ENCODE measurements around the gene KAT2A. TPM values are rescaled to one million over a fixed set of nuclear protein-coding genes. Genes with fewer than 3 reads are reported as not detected.

Gene KAT2A
- total and polyA plus RNA-seq, 12 donors, result 16.0 to 671 (median 57.3) TPM

DNA sequence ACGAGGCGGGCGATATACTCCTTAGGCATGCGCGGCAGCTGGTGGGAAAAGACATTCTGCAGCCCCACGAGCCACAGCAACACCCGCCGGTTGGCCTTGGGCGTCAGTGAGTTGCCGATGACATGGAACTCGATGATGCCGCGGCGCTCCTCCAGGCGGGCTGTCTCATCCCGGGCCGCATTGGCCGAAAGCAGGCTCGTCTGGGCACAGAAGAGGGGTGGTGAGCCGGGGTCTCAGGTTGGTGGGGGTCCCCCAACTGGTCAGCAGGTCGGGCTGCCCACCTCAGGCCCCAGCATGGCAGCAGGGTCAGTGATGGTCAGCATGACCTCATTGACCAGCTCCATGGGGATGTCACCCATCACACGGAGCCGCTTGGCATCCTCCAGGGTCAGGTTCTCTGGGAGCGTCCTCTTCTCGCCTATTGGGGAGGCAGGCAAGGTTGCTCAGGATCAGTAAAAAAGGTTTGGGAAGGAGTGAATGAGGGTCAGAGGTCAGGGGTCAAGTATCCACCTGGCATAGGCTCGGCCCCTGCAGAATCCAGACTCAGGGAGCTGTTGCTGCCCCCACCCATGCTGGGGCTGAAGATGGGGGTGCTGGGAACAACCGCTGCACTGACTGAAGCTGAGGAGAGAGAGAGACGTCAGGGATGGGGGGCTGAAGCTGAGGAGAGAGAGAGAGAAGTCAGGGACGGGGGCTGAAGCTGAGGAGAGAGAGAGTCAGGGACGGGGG, 3.6 kb downstream of the KAT2A start:
- peaks cover 0 to 22% of the 10 kb centered on the region in 2 donors for H3K36me3 ChIP-seq (replicated peaks in 1 of 2)
- intact Hi-C loops (cut with DNase I), result loop anchor here in 1 of 2 donors (5.0 kb wide), 2 partner anchors 65 to 90 kb away; partner anchors contain the start of gene KCNH4
- peak in 3 of 7 donors; percentile 50 to 54 (median 54) for DNase-seq
- H3K27me3 ChIP-seq, result no peaks in the 10 kb centered on the region
- WGBS, 4 donors, result 71 to 79% (median 74%) methylated on average over 14 to 30 of the region's 30 CpGs
- H3K4me3 ChIP-seq, result no peak overlapping the region
- H3K9me3 ChIP-seq (replicated peaks in 1 of 3), result no peaks in the 10 kb centered on the region
- H3K4me1 ChIP-seq (replicated peaks in 1 of 2), result peaks cover 23 to 33% of the 10 kb centered on the region in 2 donors
- TF ChIP-seq, protein P1, sequence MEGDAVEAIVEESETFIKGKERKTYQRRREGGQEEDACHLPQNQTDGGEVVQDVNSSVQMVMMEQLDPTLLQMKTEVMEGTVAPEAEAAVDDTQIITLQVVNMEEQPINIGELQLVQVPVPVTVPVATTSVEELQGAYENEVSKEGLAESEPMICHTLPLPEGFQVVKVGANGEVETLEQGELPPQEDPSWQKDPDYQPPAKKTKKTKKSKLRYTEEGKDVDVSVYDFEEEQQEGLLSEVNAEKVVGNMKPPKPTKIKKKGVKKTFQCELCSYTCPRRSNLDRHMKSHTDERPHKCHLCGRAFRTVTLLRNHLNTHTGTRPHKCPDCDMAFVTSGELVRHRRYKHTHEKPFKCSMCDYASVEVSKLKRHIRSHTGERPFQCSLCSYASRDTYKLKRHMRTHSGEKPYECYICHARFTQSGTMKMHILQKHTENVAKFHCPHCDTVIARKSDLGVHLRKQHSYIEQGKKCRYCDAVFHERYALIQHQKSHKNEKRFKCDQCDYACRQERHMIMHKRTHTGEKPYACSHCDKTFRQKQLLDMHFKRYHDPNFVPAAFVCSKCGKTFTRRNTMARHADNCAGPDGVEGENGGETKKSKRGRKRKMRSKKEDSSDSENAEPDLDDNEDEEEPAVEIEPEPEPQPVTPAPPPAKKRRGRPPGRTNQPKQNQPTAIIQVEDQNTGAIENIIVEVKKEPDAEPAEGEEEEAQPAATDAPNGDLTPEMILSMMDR (IDR thresholded peaks at IDR 0.05), result no peak
- no peak for TF ChIP-seq POLR2A (IDR thresholded peaks at IDR 0.05)
- peak overlapping the region in 1 of 5 donors; percentile 72 for H3K27ac ChIP-seq

DNA sequence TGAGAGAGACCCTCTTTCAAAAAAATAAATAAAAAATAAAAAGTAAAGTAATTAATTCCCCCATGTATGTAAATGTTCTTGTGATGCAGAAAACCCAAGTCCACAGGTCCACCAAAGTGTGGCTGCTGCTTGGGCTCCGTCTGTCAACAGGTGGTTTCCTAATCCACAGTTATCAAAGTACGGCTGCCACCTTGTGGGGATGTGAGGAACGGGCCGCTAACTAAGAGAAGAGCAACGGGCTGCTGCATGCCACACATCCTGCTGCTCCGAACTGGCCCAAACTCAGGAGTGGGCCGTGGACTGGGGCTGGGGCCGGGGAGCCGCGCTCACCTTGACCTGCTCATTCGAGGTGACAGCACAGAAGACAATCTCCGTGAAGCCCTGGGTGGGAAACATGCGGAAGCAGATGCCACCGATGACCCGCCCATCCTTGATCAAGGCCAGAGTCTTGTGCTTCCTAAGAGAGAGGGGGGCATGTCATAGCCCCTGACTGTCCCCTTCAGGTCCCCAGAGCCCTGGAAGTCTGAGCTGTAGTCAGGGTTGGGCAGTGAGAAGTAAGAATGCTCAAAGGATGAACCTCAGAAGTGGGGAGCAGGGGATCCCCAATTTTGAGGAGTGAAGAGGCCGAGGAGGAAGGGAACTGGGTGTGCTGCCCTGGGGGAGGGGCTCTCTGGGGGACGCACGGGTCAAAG, 4.3 kb downstream of the KAT2A start:
- TF ChIP-seq, protein P1 (IDR thresholded peaks at IDR 0.05), result peak; percentile 74 to 91 (median 88)
- TF ChIP-seq POLR2A (IDR thresholded peaks at IDR 0.05), result no peak
- Histone ChIP-seq H3K4me1 (replicated peaks in 1 of 2) (peaks cover 24 to 36% of the 10 kb centered on the region in 2 donors), H3K36me3 (replicated peaks in 1 of 2) (peaks cover 0 to 22% of the 10 kb centered on the region in 2 donors)

DNA sequence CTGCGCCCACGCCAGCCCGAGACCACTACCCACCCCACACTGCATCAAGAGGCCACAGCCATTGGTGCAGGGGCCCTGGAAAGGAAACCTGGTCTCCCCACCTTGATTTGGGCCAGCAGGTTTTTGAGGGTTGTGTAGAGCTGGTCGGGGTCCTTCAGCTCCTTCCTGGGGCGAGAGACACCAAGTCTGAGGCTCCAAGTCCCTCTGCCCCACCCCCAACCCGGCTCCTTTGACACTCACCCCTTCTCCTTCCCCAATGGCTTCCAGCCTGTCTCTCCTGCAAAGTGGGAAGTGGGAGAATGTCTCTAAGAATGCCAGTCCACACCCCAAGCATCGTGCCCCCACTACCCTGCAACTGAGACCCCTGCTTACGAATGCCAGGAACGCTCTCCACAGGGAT, 7.0 kb downstream of the KAT2A start:
- DNase-seq, result no peak
- H3K36me3 ChIP-seq (replicated peaks in 1 of 2), result peaks cover 0 to 25% of the 10 kb centered on the region in 2 donors
- H3K27me3 ChIP-seq, result no peaks in the 10 kb centered on the region
- no peaks in the 10 kb centered on the region for H3K9me3 ChIP-seq (replicated peaks in 1 of 3)
- TF ChIP-seq POLR2A (IDR thresholded peaks at IDR 0.05), result no peak
- TF ChIP-seq, protein P1 (IDR thresholded peaks at IDR 0.05), result no peak
- no peak overlapping the region for H3K27ac ChIP-seq
- intact Hi-C loops (cut with DNase I), result loop anchor here (2.0 to 5.0 kb wide), 3 partner anchors 87 to 152 kb away; no protein-coding TSS in a partner anchor
- H3K4me3 ChIP-seq, result no peak overlapping the region
- peaks cover 23 to 35% of the 10 kb centered on the region in 2 donors for H3K4me1 ChIP-seq (replicated peaks in 1 of 2)
- WGBS, 4 donors, result 84 to 94% (median 87%) methylated on average over 5 to 9 of the region's 9 CpGs

More for the DNA sequence above, 4.3 kb downstream of the KAT2A start:
- DNase-seq, result peak; percentile 83 to 97 (median 92)
- H3K9me3 ChIP-seq (replicated peaks in 1 of 3), result no peaks in the 10 kb centered on the region
- H3K4me3 ChIP-seq, result no peak overlapping the region
- WGBS, 4 donors, result 16 to 25% (median 22%) methylated on average over 15 to 18 of the region's 18 CpGs
- peak overlapping the region in 3 of 5 donors; percentile 72 to 76 (median 76) for H3K27ac ChIP-seq
- intact Hi-C loops (cut with DNase I), result loop anchor here in 1 of 2 donors (5.0 kb wide), 2 partner anchors 65 to 90 kb away; partner anchors contain the start of gene KCNH4
- no peaks in the 10 kb centered on the region for H3K27me3 ChIP-seq

Data from adrenal gland (tissue), 12 donors.